B cell (primary cell): Measurements from ENCODE around the gene MYCBP2. TPM values are rescaled to one million over a fixed set of nuclear protein-coding genes. Genes with fewer than 3 reads are reported as not detected.

Source experiments
- ATAC-seq: fragments of 200-7000 bp; cut with Tn5 transposase; one replicate; pipeline ENCODE4 v1.10.0; 2021; ENCODE audit warnings: low read depth, mild to moderate bottlenecking, moderate number of reproducible peaks, moderate library complexity
- CTCF ChIA-PET: fragments of 350-600 bp; sonication (Branson Sonifier 250); formaldehyde crosslinking; loops from one replicate; lab custom pipeline; 2021; ENCODE audit warnings: antibody characterized with exemption, inconsistent platforms; lab: Charles Lee
- POLR2A ChIA-PET: fragments of 350-600 bp; sonication (Branson Sonifier 250); formaldehyde crosslinking; loops from one replicate; lab custom pipeline; 2021; ENCODE audit warnings: antibody characterized with exemption; lab: Charles Lee
- DNase-seq: peaks from one replicate; pipeline ENCODE4 v3.0.0; 2013
- H2AFZ ChIP-seq: 2 replicates; pipeline ENCODE4 v1.6.1; 2012; ENCODE audit warnings: mild to moderate bottlenecking, low read depth, low read length; ENCODE audit not compliant: insufficient read depth, poor library complexity, severe bottlenecking
- H3K27ac ChIP-seq, 2 donors: 1 replicate in 1 of 2; 2 replicates in 1 of 2; pipeline ENCODE4 v1.5.1; 2012 to 2013; ENCODE audit warnings: low read length in 2 of 2, mild to moderate bottlenecking in 2 of 2, moderate library complexity in 1 of 2
- H3K27me3 ChIP-seq, 4 experiments: fragments of 200-600 bp in 1 of 4; sonication (generic) in 1 of 4; replicated peaks in 1 of 4; 1 replicate in 2 of 4; 2 replicates in 2 of 4; pipeline versions ENCODE4 v1.6.1 to v1.7.0; 2013 to 2016; ENCODE audit warnings: low read length in 3 of 4, mild to moderate bottlenecking in 2 of 4, mixed read lengths in 1 of 4, moderate library complexity in 1 of 4; ENCODE audit not compliant: insufficient read depth in 4 of 4, control insufficient read depth in 3 of 4; ENCODE audit errors: control extremely low read depth in 1 of 4
- H3K36me3 ChIP-seq, 2 experiments: replicated peaks in 1 of 2; 1 replicate in 1 of 2; 2 replicates in 1 of 2; pipeline versions ENCODE4 v1.6.1 to v1.7.1; 2013; ENCODE audit warnings: low read length in 1 of 2; ENCODE audit not compliant: insufficient read depth in 2 of 2, control insufficient read depth in 1 of 2; ENCODE audit errors: control extremely low read depth in 1 of 2, extremely low read depth in 1 of 2
- H3K4me1 ChIP-seq, 2 donors: fragments of 200-600 bp in 1 of 2; sonication (generic) in 1 of 2; 1 replicate in 1 of 2; 2 replicates in 1 of 2; pipeline versions ENCODE4 v1.5.1 to v1.6.1; 2013 to 2017; ENCODE audit warnings: low read length in 2 of 2; ENCODE audit not compliant: control insufficient read depth in 2 of 2, insufficient read depth in 2 of 2
- H3K4me2 ChIP-seq: replicated peaks from 2 replicates; pipeline ENCODE3; 2012; ENCODE audit warnings: mild to moderate bottlenecking, low read depth, low read length; ENCODE audit not compliant: poor library complexity, severe bottlenecking
- H3K4me3 ChIP-seq, 5 experiments: fragments of 200-600 bp in 1 of 5; sonication (generic) in 1 of 5; 1 replicate in 3 of 5; 2 replicates in 2 of 5; pipeline versions ENCODE4 v1.5.1 to v1.7.0; 2011 to 2016; ENCODE audit warnings: low read length in 4 of 5, mild to moderate bottlenecking in 4 of 5, low read depth in 2 of 5, control low read depth in 1 of 5, moderate library complexity in 1 of 5; ENCODE audit not compliant: insufficient read depth in 1 of 5; ENCODE audit errors: control extremely low read depth in 1 of 5, extremely low read depth in 1 of 5
- H3K79me2 ChIP-seq: fragments of 200-600 bp; sonication (generic); one replicate; pipeline ENCODE4 v1.6.0; 2016; ENCODE audit warnings: low read length; ENCODE audit not compliant: control insufficient read depth, insufficient read depth
- H3K9ac ChIP-seq: fragments of 200-600 bp; sonication (generic); 2 replicates; pipeline ENCODE4 v1.6.1; 2017; ENCODE audit warnings: mild to moderate bottlenecking, low read length, moderate library complexity
- H3K9me3 ChIP-seq, 3 donors: one replicate each; pipeline versions ENCODE4 v1.6.1 to v1.7.1; 2013; ENCODE audit warnings: low read length in 2 of 3; ENCODE audit not compliant: control insufficient read depth in 2 of 3, insufficient read depth in 1 of 3; ENCODE audit errors: control extremely low read depth in 1 of 3
- H4K20me1 ChIP-seq: 2 replicates; pipeline ENCODE4 v1.6.0; 2012; ENCODE audit warnings: mild to moderate bottlenecking, low read length; ENCODE audit not compliant: insufficient read depth, control insufficient read depth, poor library complexity, severe bottlenecking
- H3K27ac Mint-ChIP-seq: one replicate; pipeline ENCODE4 v1.8.0; 2021; ENCODE audit warnings: mixed read lengths
- H3K27me3 Mint-ChIP-seq: one replicate; pipeline ENCODE4 v1.8.0; 2021; ENCODE audit warnings: mixed read lengths
- H3K4me1 Mint-ChIP-seq: one replicate; pipeline ENCODE4 v1.8.0; 2021; ENCODE audit warnings: mixed read lengths
- H3K4me3 Mint-ChIP-seq: one replicate; pipeline ENCODE4 v1.8.0; 2021; ENCODE audit warnings: mixed read lengths
- H3K9me3 Mint-ChIP-seq: one replicate; pipeline ENCODE4 v1.8.0; 2022; ENCODE audit warnings: mixed read lengths; ENCODE audit not compliant: insufficient read depth
- EZH2 ChIP-seq: IDR thresholded peaks from 2 replicates; pipeline ENCODE4 v1.6.1; 2012; ENCODE audit warnings: borderline replicate concordance, low read depth, mild to moderate bottlenecking, moderate library complexity, low read length; ENCODE audit not compliant: insufficient read depth, poor library complexity, severe bottlenecking
- WGBS: methylation state at CpG from one replicate; pipeline ENCODE4 v1.1.5; 2013; ENCODE audit warnings: missing lambda C conversion rate; ENCODE audit not compliant: insufficient coverage; 5-methylcytosine and 5-hydroxymethylcytosine counted together
- intact Hi-C: fragments of 100-400 bp; cut with micrococcal nuclease; formaldehyde crosslinking; loops from one replicate; pipeline ENCODE4 v1.10.0; 2022
- polyA plus RNA-seq: library from polyadenylated mRNA; depleted of rRNA; stranded (reverse); fragments of >200 nt; gene quantifications from 2 replicates; pipeline ENCODE4 v1.2.3, GENCODE V29; 2012
- total RNA-seq, 2 donors: library from RNA; stranded (reverse); fragments of 120-200 nt in 1 of 2; gene quantifications; 1 replicate in 1 of 2; 2 replicates in 1 of 2; pipeline versions ENCODE4 v1.2.3 to v1.2.4, GENCODE V29; 2013 to 2022
- TF ChIP-seq, protein P1 (sequence below): fragments of 200-600 bp; IDR thresholded peaks from one replicate; pipeline ENCODE4 v1.8.0; 2022; ENCODE audit warnings: antibody characterized with exemption, mild to moderate bottlenecking

Gene MYCBP2
- total and polyA plus RNA-seq, 2 donors (not counting 1 experiment from before 2014, with no cell fraction given), result 84.0 to 237 TPM

DNA sequence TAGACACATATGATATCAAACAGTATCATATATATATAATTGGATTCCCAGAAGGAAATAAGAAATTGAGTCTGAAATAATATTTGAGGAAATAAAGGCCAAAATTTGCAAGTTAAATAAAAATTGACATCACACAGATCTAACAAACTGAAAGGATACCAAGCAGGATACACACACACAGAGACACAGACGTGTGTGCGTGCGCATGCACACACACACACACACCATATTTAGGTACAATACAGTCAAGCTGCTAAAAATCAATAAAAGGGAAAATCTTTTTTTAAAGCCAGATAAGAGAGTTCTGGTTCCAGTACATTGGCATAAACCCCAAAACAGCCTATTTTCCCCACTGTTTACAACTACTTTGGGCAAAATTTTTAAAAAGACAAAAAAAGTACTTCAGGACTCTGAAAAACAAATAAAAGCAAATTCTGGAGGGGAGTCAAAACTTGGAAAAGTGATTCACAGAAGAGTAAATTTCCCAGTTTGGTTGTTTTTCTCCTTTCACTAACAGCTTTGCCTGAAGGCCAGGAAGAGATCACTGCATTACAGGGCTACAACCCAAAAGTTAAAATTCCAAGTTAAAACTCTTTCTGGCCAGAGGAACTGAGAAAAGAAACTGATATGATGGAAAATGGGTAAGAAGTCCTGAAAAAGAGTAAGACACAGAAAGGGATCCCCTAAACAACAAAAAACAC, 16.2 kb downstream of the MYCBP2 start:
- CTCF ChIA-PET, result interaction anchor here (1.3 to 1.8 kb wide), 2 partner anchors 11 to 14 kb away, joined by 3 to 5 read pairs; no protein-coding TSS in a partner anchor
- intact Hi-C loops, result no loop called here
- no peaks in the 10 kb centered on the region for H3K27me3 Mint-ChIP-seq
- Histone ChIP-seq H3K4me3 (no peak overlapping the region), H4K20me1 (peaks cover 42% of the 10 kb centered on the region), H3K79me2 (peaks cover 100% of the 10 kb centered on the region), H3K36me3 (no peaks in the 10 kb centered on the region), H3K4me1 (peaks cover 57 to 85% of the 10 kb centered on the region in 2 donors), H3K27ac (peak overlapping the region in 1 of 2 donors; percentile 72), H3K27me3 (no peaks in the 10 kb centered on the region), H2AFZ (no peak overlapping the region), H3K4me2 (peak overlapping the region; percentile 18), H3K9ac (no peak overlapping the region), H3K9me3 (no peaks in the 10 kb centered on the region)
- ATAC-seq, result no peak
- peak overlapping the region; percentile 62 for H3K27ac Mint-ChIP-seq
- no peak for DNase-seq
- no peaks in the 10 kb centered on the region for H3K9me3 Mint-ChIP-seq
- H3K4me3 Mint-ChIP-seq, result no peak overlapping the region
- POLR2A ChIA-PET, result interaction anchor here (0.9 to 1.1 kb wide), 3 partner anchors 10 to 16 kb away, joined by 3 to 4 read pairs (median 3); partner anchors contain the start of gene MYCBP2
- 40% methylated on average over 1 of the region's 3 CpGs for WGBS
- peaks cover 85% of the 10 kb centered on the region for H3K4me1 Mint-ChIP-seq
- TF ChIP-seq EZH2, result no peak
- TF ChIP-seq, protein P1, sequence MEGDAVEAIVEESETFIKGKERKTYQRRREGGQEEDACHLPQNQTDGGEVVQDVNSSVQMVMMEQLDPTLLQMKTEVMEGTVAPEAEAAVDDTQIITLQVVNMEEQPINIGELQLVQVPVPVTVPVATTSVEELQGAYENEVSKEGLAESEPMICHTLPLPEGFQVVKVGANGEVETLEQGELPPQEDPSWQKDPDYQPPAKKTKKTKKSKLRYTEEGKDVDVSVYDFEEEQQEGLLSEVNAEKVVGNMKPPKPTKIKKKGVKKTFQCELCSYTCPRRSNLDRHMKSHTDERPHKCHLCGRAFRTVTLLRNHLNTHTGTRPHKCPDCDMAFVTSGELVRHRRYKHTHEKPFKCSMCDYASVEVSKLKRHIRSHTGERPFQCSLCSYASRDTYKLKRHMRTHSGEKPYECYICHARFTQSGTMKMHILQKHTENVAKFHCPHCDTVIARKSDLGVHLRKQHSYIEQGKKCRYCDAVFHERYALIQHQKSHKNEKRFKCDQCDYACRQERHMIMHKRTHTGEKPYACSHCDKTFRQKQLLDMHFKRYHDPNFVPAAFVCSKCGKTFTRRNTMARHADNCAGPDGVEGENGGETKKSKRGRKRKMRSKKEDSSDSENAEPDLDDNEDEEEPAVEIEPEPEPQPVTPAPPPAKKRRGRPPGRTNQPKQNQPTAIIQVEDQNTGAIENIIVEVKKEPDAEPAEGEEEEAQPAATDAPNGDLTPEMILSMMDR, result no peak

DNA sequence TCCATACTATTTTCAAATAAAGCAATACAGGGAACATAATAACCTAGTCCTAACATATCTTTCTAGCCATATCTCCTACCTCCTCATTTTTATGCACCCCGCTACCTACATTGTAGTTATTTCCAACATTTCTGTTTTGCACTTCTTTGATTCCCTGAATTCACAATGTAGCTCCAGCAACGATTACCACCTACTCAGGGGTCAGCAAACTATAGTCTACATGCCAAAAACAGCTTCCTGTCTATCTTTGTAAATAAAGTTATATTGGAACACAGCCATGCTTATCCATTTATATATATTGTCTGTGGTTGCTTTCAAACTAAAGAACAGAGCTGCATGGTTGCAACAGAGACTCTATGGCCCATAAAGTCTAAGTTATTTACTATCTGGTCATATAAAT, 16.7 kb downstream of the MYCBP2 start:
- no peak for DNase-seq
- peaks cover 88% of the 10 kb centered on the region for H3K4me1 Mint-ChIP-seq
- H3K27ac ChIP-seq, result peak overlapping the region in 1 of 2 donors; percentile 42
- H3K27me3 Mint-ChIP-seq, result no peaks in the 10 kb centered on the region
- H3K9me3 Mint-ChIP-seq, result no peaks in the 10 kb centered on the region
- ChIA-PET POLR2A (interaction anchor here (0.9 to 1.1 kb wide), 3 partner anchors 11 to 17 kb away, joined by 3 to 4 read pairs (median 3); partner anchors contain the start of gene MYCBP2), CTCF (interaction anchor here (1.3 to 1.8 kb wide), 3 partner anchors 11 to 168 kb away, joined by 3 to 5 read pairs (median 3); no protein-coding TSS in a partner anchor)
- ATAC-seq, result no peak
- H3K27me3 ChIP-seq, result no peaks in the 10 kb centered on the region
- peaks cover 57 to 90% of the 10 kb centered on the region in 2 donors for H3K4me1 ChIP-seq
- H2AFZ ChIP-seq, result no peak overlapping the region
- H3K27ac Mint-ChIP-seq, result peak overlapping the region; percentile 54
- peak overlapping the region; percentile 26 for H3K4me2 ChIP-seq
- H3K9me3 ChIP-seq, result no peaks in the 10 kb centered on the region
- no peak for TF ChIP-seq EZH2
- TF ChIP-seq, protein P1, result no peak
- no peak overlapping the region for H3K4me3 ChIP-seq
- WGBS, result 100% methylated on average over 1 of the region's 2 CpGs
- no peak overlapping the region for H3K4me3 Mint-ChIP-seq
- H3K36me3 ChIP-seq, result no peaks in the 10 kb centered on the region
- peaks cover 41% of the 10 kb centered on the region for H4K20me1 ChIP-seq
- peaks cover 100% of the 10 kb centered on the region for H3K79me2 ChIP-seq
- no peak overlapping the region for H3K9ac ChIP-seq
- intact Hi-C loops, result no loop called here
